KMS-11 (cell line): Measurements from ENCODE around the gene POGLUT3.

ENCODE experiments used
- H2AFZ ChIP-seq: fragments of 200-600 bp; sonication (generic); 2 replicates; pipeline ENCODE4 v1.6.1; 2016; ENCODE audit warnings: antibody characterized with exemption, mixed run types, low read depth
- H3K27ac ChIP-seq: fragments of 200-600 bp; sonication (generic); 2 replicates; pipeline ENCODE4 v1.6.1; 2016; ENCODE audit warnings: mild to moderate bottlenecking, mixed run types
- H3K27me3 ChIP-seq: fragments of 200-600 bp; sonication (generic); 2 replicates; pipeline ENCODE4 v1.6.1; 2017; ENCODE audit warnings: mild to moderate bottlenecking, low read depth, mixed run types, moderate library complexity; ENCODE audit not compliant: insufficient read depth
- H3K36me3 ChIP-seq: fragments of 200-600 bp; sonication (generic); 2 replicates; pipeline ENCODE4 v1.6.1; 2017; ENCODE audit warnings: mild to moderate bottlenecking, mixed run types; ENCODE audit not compliant: insufficient read depth
- H3K4me1 ChIP-seq: fragments of 200-600 bp; sonication (generic); 2 replicates; pipeline ENCODE4 v1.6.1; 2016; ENCODE audit warnings: mild to moderate bottlenecking, low read depth, mixed run types; ENCODE audit not compliant: poor library complexity, severe bottlenecking
- H3K4me2 ChIP-seq: fragments of 200-600 bp; sonication (generic); 2 replicates; pipeline ENCODE4 v1.7.0; 2016; ENCODE audit warnings: mild to moderate bottlenecking, mixed run types
- H3K4me3 ChIP-seq: fragments of 200-600 bp; sonication (generic); IDR thresholded peaks from 2 replicates; pipeline ENCODE4 v1.6.1; 2017; ENCODE audit warnings: low read depth, low read length, mixed read lengths; ENCODE audit not compliant: insufficient read depth
- H3K79me2 ChIP-seq: fragments of 200-600 bp; sonication (generic); 2 replicates; pipeline ENCODE4 v1.6.1; 2016; ENCODE audit warnings: low read depth, mixed run types; ENCODE audit not compliant: insufficient read depth
- H3K9ac ChIP-seq: fragments of 200-600 bp; sonication (generic); 2 replicates; pipeline ENCODE4 v1.6.1; 2016; ENCODE audit warnings: mild to moderate bottlenecking, mixed run types
- H4K20me1 ChIP-seq: fragments of 200-600 bp; sonication (generic); 2 replicates; pipeline ENCODE4 v1.6.1; 2016; ENCODE audit warnings: mild to moderate bottlenecking, mixed run types; ENCODE audit not compliant: insufficient read depth
- CTCF ChIP-seq: fragments of 200-600 bp; sonication (generic); conservative IDR thresholded peaks from 2 replicates; pipeline ENCODE4 v1.6.1; 2017; ENCODE audit warnings: low read depth, mild to moderate bottlenecking, antibody characterized with exemption, low read length, moderate library complexity, mixed read lengths

POGLUT3 gene

GRCh38 chr11:108495326-108495725 is 2.9 kb downstream of the POGLUT3 start:
- Histone ChIP-seq H3K36me3 (no peaks in the 10 kb centered on the region), H4K20me1 (no peaks in the 10 kb centered on the region), H2AFZ (no peak overlapping the region), H3K4me2 (no peak overlapping the region), H3K27me3 (no peaks in the 10 kb centered on the region), H3K27ac (no peak overlapping the region), H3K4me3 (no peak overlapping the region), H3K9ac (no peak overlapping the region), H3K79me2 (no peaks in the 10 kb centered on the region), H3K4me1 (no peaks in the 10 kb centered on the region)
- TF ChIP-seq CTCF, result no peak

GRCh38 chr11:108494182-108494581 is 4.0 kb downstream of the POGLUT3 start:
- H3K79me2 ChIP-seq, result no peaks in the 10 kb centered on the region
- no peak for TF ChIP-seq CTCF
- no peaks in the 10 kb centered on the region for H4K20me1 ChIP-seq

GRCh38 chr11:108491936-108492335 is 6.2 kb downstream of the POGLUT3 start:
- H3K27me3 ChIP-seq, result no peaks in the 10 kb centered on the region
- H3K4me3 ChIP-seq, result no peak overlapping the region
- H3K36me3 ChIP-seq, result no peaks in the 10 kb centered on the region
- no peak overlapping the region for H3K4me2 ChIP-seq
- H3K4me1 ChIP-seq, result no peaks in the 10 kb centered on the region
- H3K9ac ChIP-seq, result no peak overlapping the region
- TF ChIP-seq CTCF, result no peak
- H4K20me1 ChIP-seq, result no peaks in the 10 kb centered on the region
- no peak overlapping the region for H3K27ac ChIP-seq
- H2AFZ ChIP-seq, result no peak overlapping the region
- H3K79me2 ChIP-seq, result no peaks in the 10 kb centered on the region

More at GRCh38 chr11:108494182-108494581, 4.0 kb downstream of the POGLUT3 start:
- Histone ChIP-seq H3K9ac (no peak overlapping the region), H3K4me3 (no peak overlapping the region), H3K4me1 (no peaks in the 10 kb centered on the region), H3K27ac (no peak overlapping the region), H3K4me2 (no peak overlapping the region), H2AFZ (no peak overlapping the region), H3K36me3 (no peaks in the 10 kb centered on the region), H3K27me3 (no peaks in the 10 kb centered on the region)

- H3K4me2 ChIP-seq, result no peak overlapping the region
- H3K36me3 ChIP-seq, result no peaks in the 10 kb centered on the region
- no peaks in the 10 kb centered on the region for H4K20me1 ChIP-seq
- TF ChIP-seq CTCF, result no peak
- no peak overlapping the region for H3K9ac ChIP-seq
- no peak overlapping the region for H3K4me3 ChIP-seq
- no peaks in the 10 kb centered on the region for H3K4me1 ChIP-seq
- H3K27ac ChIP-seq, result no peak overlapping the region
- no peaks in the 10 kb centered on the region for H3K27me3 ChIP-seq
- no peaks in the 10 kb centered on the region for H3K79me2 ChIP-seq
- no peak overlapping the region for H2AFZ ChIP-seq
These were observed 11.4 kb downstream of the POGLUT3 start for GRCh38 chr11:108486828-108487227.

- Histone ChIP-seq H3K4me2 (no peak overlapping the region), H3K36me3 (no peaks in the 10 kb centered on the region), H3K27me3 (no peaks in the 10 kb centered on the region), H3K79me2 (no peaks in the 10 kb centered on the region), H3K4me1 (no peaks in the 10 kb centered on the region), H2AFZ (no peak overlapping the region), H3K27ac (no peak overlapping the region), H3K4me3 (no peak overlapping the region), H3K9ac (no peak overlapping the region), H4K20me1 (no peaks in the 10 kb centered on the region)
- no peak for TF ChIP-seq CTCF
These were observed 11.9 kb downstream of the POGLUT3 start for GRCh38 chr11:108486331-108486730.
